Uterus (tissue), 2 donors: ENCODE data around the gene FTSJ3.

ENCODE experiments used
- CTCF ChIP-seq, 4 experiments: fragments of 200-600 bp in 2 of 4; fragments of 450-650 bp in 2 of 4; sonication (generic) in 2 of 4; IDR thresholded peaks; one replicate each; pipeline ENCODE4 v1.5.1; 2016 to 2019; ENCODE audit warnings: antibody characterized with exemption in 4 of 4, mild to moderate bottlenecking in 2 of 4, moderate library complexity in 1 of 4
- POLR2A ChIP-seq, 2 donors: fragments of 450-650 bp; IDR thresholded peaks; one replicate each; pipeline ENCODE4 v1.6.1; 2016; ENCODE audit warnings: antibody characterized with exemption in 2 of 2, mild to moderate bottlenecking in 1 of 2, moderate library complexity in 1 of 2

DNA sequence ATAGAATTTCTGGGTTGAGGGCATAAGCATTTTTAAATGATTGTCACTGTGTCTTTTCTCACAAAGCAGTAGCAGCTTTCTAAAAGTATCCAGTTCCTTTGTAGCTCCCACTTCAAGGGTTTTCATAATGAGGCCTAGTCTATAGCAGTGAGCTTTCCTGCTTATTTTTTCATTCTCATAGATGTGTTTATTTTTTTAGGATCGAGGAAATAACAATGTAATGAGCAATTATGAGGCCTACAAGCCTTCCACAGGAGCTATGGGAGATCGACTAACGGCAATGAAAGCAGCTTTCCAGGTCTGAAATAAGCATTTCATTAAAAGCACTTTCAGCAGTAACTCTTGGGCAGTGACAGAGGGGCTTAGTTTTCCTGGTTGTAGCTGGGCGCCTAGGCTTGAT, 10.8 kb downstream of the FTSJ3 start:
- TF ChIP-seq CTCF (IDR thresholded peaks at IDR 0.05) (no peak), POLR2A (IDR thresholded peaks at IDR 0.05) (no peak)
